Fibroblast of lung (primary cell): ENCODE measurements around the gene CEP72.

ENCODE experiments used
- CTCF ChIP-seq, 2 donors: IDR thresholded peaks in 1 of 2; conservative IDR thresholded peaks in 1 of 2; 1 replicate in 1 of 2; 2 replicates in 1 of 2; pipeline ENCODE4 v1.5.1; 2011 to 2012; ENCODE audit warnings: low read length in 2 of 2, control low read depth in 1 of 2, inconsistent platforms in 1 of 2, low read depth in 1 of 2, mild to moderate bottlenecking in 1 of 2
- EZH2 ChIP-seq: IDR thresholded peaks from 2 replicates; pipeline ENCODE4 v1.5.1; 2012; ENCODE audit warnings: low read length, control low read depth, mild to moderate bottlenecking; ENCODE audit errors: missing control alignments

GRCh38 chr5:593511-593910 lies 18.6 kb upstream of the CEP72 start:
- TF ChIP-seq CTCF (conservative IDR thresholded peaks at IDR 0.05 in 1 of 2, IDR thresholded peaks at IDR 0.05 in 1 of 2; ENCODE audit: low read depth in 1 of 2, low read length in 2 of 2) (no peak), EZH2 (no peak)
